Endodermal cell (in vitro differentiated cells): ENCODE measurements around the gene PPP2R2C. TPM values are rescaled to one million over a fixed set of nuclear protein-coding genes. Genes with fewer than 3 reads are reported as not detected.

Experiments used
- DNase-seq: peaks from one replicate; pipeline ENCODE4 v3.0.0-alpha.2; 2017
- H3K27ac ChIP-seq: 2 replicates; pipeline ENCODE4 v1.5.1; 2013; ENCODE audit warnings: mild to moderate bottlenecking, low read depth, low read length, moderate library complexity
- H3K27me3 ChIP-seq: 2 replicates; pipeline ENCODE4 v1.6.1; 2013; ENCODE audit warnings: mild to moderate bottlenecking, low read length, moderate library complexity; ENCODE audit not compliant: insufficient read depth, control insufficient read depth, poor library complexity, severe bottlenecking
- H3K36me3 ChIP-seq: 2 replicates; pipeline ENCODE4 v1.7.0; 2013; ENCODE audit warnings: mild to moderate bottlenecking, low read length, moderate library complexity; ENCODE audit not compliant: control insufficient read depth, insufficient read depth
- H3K4me1 ChIP-seq: one replicate; pipeline ENCODE4 v1.7.0; 2013; ENCODE audit warnings: low read length; ENCODE audit not compliant: control insufficient read depth, insufficient read depth
- H3K4me3 ChIP-seq: 2 replicates; pipeline ENCODE4 v1.5.1; 2013; ENCODE audit warnings: mild to moderate bottlenecking, low read length, moderate library complexity
- H3K9ac ChIP-seq: 2 replicates; pipeline ENCODE4 v1.6.1; 2013; ENCODE audit warnings: mild to moderate bottlenecking, low read length, moderate library complexity; ENCODE audit not compliant: poor library complexity, severe bottlenecking; ENCODE audit errors: extremely low read depth
- H3K9me3 ChIP-seq: 2 replicates; pipeline ENCODE4 v1.6.1; 2013; ENCODE audit warnings: mild to moderate bottlenecking, low read length, moderate library complexity; ENCODE audit not compliant: control insufficient read depth
- H3K27ac Mint-ChIP-seq: 2 replicates; pipeline ENCODE4 v1.8.0; 2020; ENCODE audit warnings: mixed read lengths
- H3K27me3 Mint-ChIP-seq: 2 replicates; pipeline ENCODE4 v1.8.0; 2021; ENCODE audit warnings: mild to moderate bottlenecking, mixed read lengths; ENCODE audit not compliant: insufficient read depth
- H3K36me3 Mint-ChIP-seq: 2 replicates; pipeline ENCODE4 v1.8.0; 2020; ENCODE audit warnings: low read depth, mixed read lengths
- H3K4me1 Mint-ChIP-seq: 2 replicates; pipeline ENCODE4 v1.8.0; 2020; ENCODE audit warnings: mixed read lengths
- H3K4me3 Mint-ChIP-seq: 2 replicates; pipeline ENCODE4 v1.8.0; 2020; ENCODE audit warnings: mild to moderate bottlenecking, moderate library complexity, mixed read lengths
- H3K9me3 Mint-ChIP-seq: 2 replicates; pipeline ENCODE4 v1.8.0; 2020; ENCODE audit warnings: mild to moderate bottlenecking, mixed read lengths
- CTCF ChIP-seq: fragments of 200-600 bp; sonication (generic); conservative IDR thresholded peaks from 2 replicates; pipeline ENCODE4 v1.5.0; 2021; ENCODE audit warnings: antibody characterized with exemption, mild to moderate bottlenecking
- WGBS, 2 experiments: methylation state at CpG; one replicate each; pipeline versions ENCODE4 v1.1.5 to v1.1.7; 2013; ENCODE audit warnings: missing lambda C conversion rate in 2 of 2, mixed read lengths in 1 of 2; ENCODE audit not compliant: insufficient coverage in 1 of 2, insufficient read length in 1 of 2; 5-methylcytosine and 5-hydroxymethylcytosine counted together
- total RNA-seq, 2 donors: library from RNA; stranded (reverse); fragmentation: NEBNext Ultra II Directional in 1 of 2; extraction: Animal tissue kit (Norgen Biotek cat#: 25700) in 1 of 2; gene quantifications; 2 replicates in 1 of 2; 3 replicates in 1 of 2; pipeline ENCODE4 v1.2.1, GENCODE V29; 2021

PPP2R2C gene
- total RNA-seq, 2 donors from 2014 or later: 4.4 to 19.2 TPM

GRCh38 chr4:6452897-6453687 lies 19.3 kb downstream of the PPP2R2C start:
- H3K4me3 ChIP-seq: no peak overlapping the region
- H3K27ac Mint-ChIP-seq: no peak overlapping the region
- H3K27me3 Mint-ChIP-seq: no peaks in the 10 kb centered on the region
- H3K9ac ChIP-seq: no peak overlapping the region
- H3K4me1 ChIP-seq: no peaks in the 10 kb centered on the region
- H3K4me1 Mint-ChIP-seq: no peaks in the 10 kb centered on the region
- H3K4me3 Mint-ChIP-seq: no peak overlapping the region
- H3K36me3 ChIP-seq: no peaks in the 10 kb centered on the region
- no peak overlapping the region for H3K27ac ChIP-seq
- no peaks in the 10 kb centered on the region for H3K9me3 Mint-ChIP-seq
- no peak for DNase-seq
- TF ChIP-seq CTCF: no peak
- peaks cover 4% of the 10 kb centered on the region for H3K36me3 Mint-ChIP-seq
- no peaks in the 10 kb centered on the region for H3K9me3 ChIP-seq
- 91 to 92% methylated on average over 12 to 20 of the region's 20 CpGs for WGBS, 2 experiments
- no peaks in the 10 kb centered on the region for H3K27me3 ChIP-seq

GRCh38 chr4:6452116-6452896 lies 20.1 kb downstream of the PPP2R2C start:
- no peak overlapping the region for H3K27ac ChIP-seq
- no peaks in the 10 kb centered on the region for H3K4me1 ChIP-seq
- H3K9me3 ChIP-seq: no peaks in the 10 kb centered on the region
- no peaks in the 10 kb centered on the region for H3K27me3 Mint-ChIP-seq
- no peak overlapping the region for H3K4me3 ChIP-seq
- H3K27me3 ChIP-seq: no peaks in the 10 kb centered on the region
- peak overlapping the region; percentile 44 for H3K27ac Mint-ChIP-seq
- no peak overlapping the region for H3K9ac ChIP-seq
- TF ChIP-seq CTCF: no peak
- peaks cover 4% of the 10 kb centered on the region for H3K4me1 Mint-ChIP-seq
- no peaks in the 10 kb centered on the region for H3K9me3 Mint-ChIP-seq
- no peaks in the 10 kb centered on the region for H3K36me3 ChIP-seq
- 88 to 91% methylated on average over 8 to 11 of the region's 11 CpGs for WGBS, 2 experiments
- no peaks in the 10 kb centered on the region for H3K36me3 Mint-ChIP-seq
- H3K4me3 Mint-ChIP-seq: no peak overlapping the region
- DNase-seq: no peak

- H3K9me3 Mint-ChIP-seq: no peaks in the 10 kb centered on the region
- H3K36me3 Mint-ChIP-seq: no peaks in the 10 kb centered on the region
- H3K27me3 Mint-ChIP-seq: no peaks in the 10 kb centered on the region
- Histone ChIP-seq H3K9me3 (no peaks in the 10 kb centered on the region), H3K4me3 (no peak overlapping the region), H3K27ac (no peak overlapping the region), H3K9ac (no peak overlapping the region), H3K4me1 (no peaks in the 10 kb centered on the region), H3K36me3 (no peaks in the 10 kb centered on the region), H3K27me3 (no peaks in the 10 kb centered on the region)
- DNase-seq: no peak
- H3K4me3 Mint-ChIP-seq: no peak overlapping the region
- H3K4me1 Mint-ChIP-seq: peaks cover 4% of the 10 kb centered on the region
- H3K27ac Mint-ChIP-seq: no peak overlapping the region
- no peak for TF ChIP-seq CTCF
- 86 to 90% methylated on average over 3 to 6 of the region's 6 CpGs for WGBS, 2 experiments
Measured at GRCh38 chr4:6451309-6451708, 21.1 kb downstream of the PPP2R2C start.
